Omental fat pad (tissue), 4 donors: Measurements from ENCODE around the gene CACNA1I. TPM values are rescaled to one million over a fixed set of nuclear protein-coding genes. Genes with fewer than 3 reads are reported as not detected.

Source experiments
- ATAC-seq: fragments of 150-250 bp; one replicate; pipeline ENCODE4 v1.9.1; 2016; ENCODE audit warnings: mild to moderate bottlenecking, moderate library complexity; ENCODE audit not compliant: low FRiP score
- DNase-seq: peaks from one replicate; pipeline ENCODE4 v3.0.0-alpha.2; 2019; ENCODE audit warnings: low spot score
- total RNA-seq, 4 donors: library from RNA; depleted of rRNA; stranded (reverse); fragments of >200 nt; gene quantifications; one replicate each; pipeline ENCODE4 v1.1.0, GENCODE V29; 2016
- TF ChIP-seq, protein P1 (sequence below), 3 donors: fragments of 450-650 bp; IDR thresholded peaks; one replicate each; pipeline ENCODE4 v1.5.1; 2016 to 2017; ENCODE audit warnings: antibody characterized with exemption in 3 of 3, mild to moderate bottlenecking in 3 of 3, moderate library complexity in 2 of 3

The CACNA1I gene
- total RNA-seq, 4 donors from 2014 or later, result 0.09 to 0.38 (median 0.26) TPM

DNA sequence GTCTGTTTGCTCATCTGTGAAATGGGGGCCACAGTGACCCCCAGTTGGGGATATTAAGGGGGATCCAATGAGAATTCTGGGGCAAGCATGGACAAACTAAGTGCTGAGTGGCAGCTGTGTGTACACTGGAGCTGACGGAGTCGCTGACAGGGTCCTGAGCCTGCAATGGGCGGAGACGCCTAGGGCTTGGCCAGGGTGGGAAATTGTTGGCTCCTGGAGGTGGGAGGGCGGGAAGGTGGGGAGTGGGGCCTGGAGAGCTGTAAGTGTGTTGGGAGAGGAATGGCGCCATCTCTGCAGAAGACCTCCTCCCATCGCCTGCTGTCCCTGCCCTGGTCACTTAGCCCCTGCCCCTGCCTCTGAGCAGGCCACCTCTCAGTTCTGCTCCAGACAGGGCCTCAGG, 7.3 kb downstream of the CACNA1I start:
- no peak for DNase-seq
- no peak for ATAC-seq
- TF ChIP-seq, protein P1, sequence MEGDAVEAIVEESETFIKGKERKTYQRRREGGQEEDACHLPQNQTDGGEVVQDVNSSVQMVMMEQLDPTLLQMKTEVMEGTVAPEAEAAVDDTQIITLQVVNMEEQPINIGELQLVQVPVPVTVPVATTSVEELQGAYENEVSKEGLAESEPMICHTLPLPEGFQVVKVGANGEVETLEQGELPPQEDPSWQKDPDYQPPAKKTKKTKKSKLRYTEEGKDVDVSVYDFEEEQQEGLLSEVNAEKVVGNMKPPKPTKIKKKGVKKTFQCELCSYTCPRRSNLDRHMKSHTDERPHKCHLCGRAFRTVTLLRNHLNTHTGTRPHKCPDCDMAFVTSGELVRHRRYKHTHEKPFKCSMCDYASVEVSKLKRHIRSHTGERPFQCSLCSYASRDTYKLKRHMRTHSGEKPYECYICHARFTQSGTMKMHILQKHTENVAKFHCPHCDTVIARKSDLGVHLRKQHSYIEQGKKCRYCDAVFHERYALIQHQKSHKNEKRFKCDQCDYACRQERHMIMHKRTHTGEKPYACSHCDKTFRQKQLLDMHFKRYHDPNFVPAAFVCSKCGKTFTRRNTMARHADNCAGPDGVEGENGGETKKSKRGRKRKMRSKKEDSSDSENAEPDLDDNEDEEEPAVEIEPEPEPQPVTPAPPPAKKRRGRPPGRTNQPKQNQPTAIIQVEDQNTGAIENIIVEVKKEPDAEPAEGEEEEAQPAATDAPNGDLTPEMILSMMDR (IDR thresholded peaks at IDR 0.05), result no peak

GRCh38 chr22:39580006-39580441, 9.5 kb downstream of the CACNA1I start:
- ATAC-seq (no peak), DNase-seq (no peak)
- TF ChIP-seq, protein P1 (IDR thresholded peaks at IDR 0.05), result no peak

- TF ChIP-seq, protein P1 (IDR thresholded peaks at IDR 0.05), result no peak
- DNase-seq (no peak), ATAC-seq (no peak)
These were observed 10.2 kb downstream of the CACNA1I start for GRCh38 chr22:39580795-39581194.

- no peak for DNase-seq
- TF ChIP-seq, protein P1 (IDR thresholded peaks at IDR 0.05), result no peak
- no peak for ATAC-seq
These were observed 10.8 kb downstream of the CACNA1I start for GRCh38 chr22:39581303-39581702.

DNA sequence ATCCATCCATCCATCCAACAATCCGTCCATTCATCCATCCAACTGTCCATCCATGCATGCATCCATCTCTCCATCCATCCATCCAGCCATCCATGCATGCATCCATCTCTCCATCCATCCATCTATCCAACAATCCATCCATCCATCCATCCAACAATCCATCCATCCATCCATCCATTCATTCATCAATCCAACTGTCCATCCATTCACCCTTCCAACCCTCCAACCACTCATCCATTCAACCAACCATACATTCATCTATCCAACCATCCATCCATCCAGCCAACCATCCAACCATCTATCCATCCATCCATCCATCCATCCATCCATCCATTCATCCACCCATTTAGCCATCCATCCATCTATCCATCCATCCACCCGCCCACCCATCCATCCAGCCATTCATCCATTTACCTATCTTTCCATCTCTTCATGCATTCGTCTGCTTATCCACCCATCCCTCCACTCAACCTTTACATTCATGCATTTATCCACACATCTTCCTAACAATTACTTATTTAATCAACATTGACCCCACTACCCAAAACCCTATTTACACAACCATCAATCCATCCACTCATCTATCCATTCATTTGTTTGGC, 12.6 kb downstream of the CACNA1I start:
- DNase-seq (no peak), ATAC-seq (no peak)
- TF ChIP-seq, protein P1 (IDR thresholded peaks at IDR 0.05), result no peak

GRCh38 chr22:39589875-39590274, 19.3 kb downstream of the CACNA1I start:
- TF ChIP-seq, protein P1 (IDR thresholded peaks at IDR 0.05), result no peak
- no peak for ATAC-seq
- no peak for DNase-seq
